AG04449 (cell line): Measurements from ENCODE around the gene NBPF4.
A peak's percentile ranks its signal among the peaks of the same experiment; 100 is the strongest.
"Not testable (repeated sequence)": the region's sequence is repeated elsewhere in the genome, so short reads cannot be mapped to it uniquely, and the experiment has no call there.

ENCODE experiments used
- CTCF ChIA-PET: fragments of 350-600 bp; formaldehyde crosslinking; extraction: SDS; loops from one replicate; lab custom pipeline; 2021; ENCODE audit warnings: antibody characterized with exemption; lab: Yijun Ruan, JAX
- POLR2A ChIA-PET: fragments of 400-600, 350-600 bp; formaldehyde crosslinking; extraction: SDS; loops from one replicate; lab custom pipeline; 2020; ENCODE audit warnings: antibody characterized with exemption, inconsistent platforms; lab: Yijun Ruan, JAX
- DNase-seq: peaks from one replicate; pipeline ENCODE4 v3.0.0-alpha.2; 2010; ENCODE audit warnings: low read depth, low spot score
- H3K4me3 ChIP-seq: 2 replicates; pipeline ENCODE4 v1.5.1; 2011; ENCODE audit warnings: low read depth, mild to moderate bottlenecking, control low read depth, low read length
- TF ChIP-seq, protein P1 (sequence below): IDR thresholded peaks from one replicate; pipeline ENCODE4 v1.5.1; 2011; ENCODE audit warnings: mild to moderate bottlenecking, moderate library complexity, low read length, control low read depth, inconsistent platforms; ENCODE audit not compliant: insufficient read depth; ENCODE audit errors: missing control alignments

The NBPF4 gene

GRCh38 chr1:108208724-108209446, 35.0 kb downstream of the NBPF4 start:
- H3K4me3 ChIP-seq = no peak overlapping the region
- ChIA-PET POLR2A (interaction anchor here (1.0 kb wide), 1 partner anchor 8 kb away, joined by 5 read pairs; the partner anchor contains the start of gene SLC25A24), CTCF (interaction anchor here (1.5 kb wide), 1 partner anchor 8 kb away, joined by 4 read pairs; the partner anchor contains the start of gene SLC25A24)
- no peak for DNase-seq
- TF ChIP-seq, protein P1, sequence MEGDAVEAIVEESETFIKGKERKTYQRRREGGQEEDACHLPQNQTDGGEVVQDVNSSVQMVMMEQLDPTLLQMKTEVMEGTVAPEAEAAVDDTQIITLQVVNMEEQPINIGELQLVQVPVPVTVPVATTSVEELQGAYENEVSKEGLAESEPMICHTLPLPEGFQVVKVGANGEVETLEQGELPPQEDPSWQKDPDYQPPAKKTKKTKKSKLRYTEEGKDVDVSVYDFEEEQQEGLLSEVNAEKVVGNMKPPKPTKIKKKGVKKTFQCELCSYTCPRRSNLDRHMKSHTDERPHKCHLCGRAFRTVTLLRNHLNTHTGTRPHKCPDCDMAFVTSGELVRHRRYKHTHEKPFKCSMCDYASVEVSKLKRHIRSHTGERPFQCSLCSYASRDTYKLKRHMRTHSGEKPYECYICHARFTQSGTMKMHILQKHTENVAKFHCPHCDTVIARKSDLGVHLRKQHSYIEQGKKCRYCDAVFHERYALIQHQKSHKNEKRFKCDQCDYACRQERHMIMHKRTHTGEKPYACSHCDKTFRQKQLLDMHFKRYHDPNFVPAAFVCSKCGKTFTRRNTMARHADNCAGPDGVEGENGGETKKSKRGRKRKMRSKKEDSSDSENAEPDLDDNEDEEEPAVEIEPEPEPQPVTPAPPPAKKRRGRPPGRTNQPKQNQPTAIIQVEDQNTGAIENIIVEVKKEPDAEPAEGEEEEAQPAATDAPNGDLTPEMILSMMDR = no peak

DNA sequence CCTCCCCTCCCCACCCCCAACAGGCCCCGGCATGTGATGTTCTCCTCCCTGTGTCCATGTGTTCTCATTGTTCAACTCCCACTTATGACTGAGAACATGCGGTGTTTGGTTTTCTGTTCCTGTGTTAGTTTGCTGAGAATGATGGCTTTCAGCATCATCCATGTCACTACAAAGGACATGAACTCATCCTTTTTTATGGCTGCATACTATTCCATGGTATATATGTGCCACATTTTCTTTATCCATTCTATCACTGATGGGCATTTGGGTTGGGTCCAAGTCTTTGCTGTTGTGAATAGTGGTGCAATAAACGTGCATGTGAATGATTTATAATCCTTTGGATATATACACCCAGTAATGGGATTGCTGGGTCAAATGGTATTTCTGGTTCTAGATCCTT, 40.3 kb downstream of the NBPF4 start:
- DNase-seq, H3K4me3 ChIP-seq, CTCF ChIA-PET, POLR2A ChIA-PET: not testable (repeated sequence)

- POLR2A ChIA-PET = no interaction called here
- no peak overlapping the region for H3K4me3 ChIP-seq
- no peak for DNase-seq
- TF ChIP-seq, protein P1 = no peak
- CTCF ChIA-PET = interaction anchor here (0.9 to 2.2 kb wide), 3 partner anchors 11 to 419 kb away, joined by 3 to 9 read pairs (median 5); no protein-coding TSS in a partner anchor
These were observed 42.2 kb downstream of the NBPF4 start for GRCh38 chr1:108201687-108202086.

- TF ChIP-seq, protein P1 = peak; percentile 27
- peak overlapping the region; percentile 96 for H3K4me3 ChIP-seq
- CTCF ChIA-PET = interaction anchor here (0.9 to 2.2 kb wide), 5 partner anchors 8 to 418 kb away, joined by 3 to 9 read pairs (median 4); no protein-coding TSS in a partner anchor
- peak; percentile 40 for DNase-seq
- POLR2A ChIA-PET = interaction anchor here (1.2 to 1.4 kb wide), 3 partner anchors 9 to 492 kb away, joined by 4 to 5 read pairs (median 5); partner anchors contain the start of gene PRPF38B
These were observed 43.2 kb downstream of the NBPF4 start for GRCh38 chr1:108200687-108201051.

- POLR2A ChIA-PET = interaction anchor here (1.2 to 1.4 kb wide), 3 partner anchors 9 to 492 kb away, joined by 4 to 5 read pairs (median 5); partner anchors contain the start of gene PRPF38B
- no peak for DNase-seq
- CTCF ChIA-PET = interaction anchor here (0.5 to 2.2 kb wide), 6 partner anchors 9 to 418 kb away, joined by 3 to 9 read pairs (median 4); no protein-coding TSS in a partner anchor
- H3K4me3 ChIP-seq = peak within 1 kb of the TSS; percentile 96
- TF ChIP-seq, protein P1 = no peak
These were observed 43.8 kb downstream of the NBPF4 start, which contains the start of gene SLC25A24 for GRCh38 chr1:108199781-108200686. Gene SLC25A24 (minus strand): TSS chr1:108200343. CDS start chr1:108200138, 205 bp downstream.

DNA sequence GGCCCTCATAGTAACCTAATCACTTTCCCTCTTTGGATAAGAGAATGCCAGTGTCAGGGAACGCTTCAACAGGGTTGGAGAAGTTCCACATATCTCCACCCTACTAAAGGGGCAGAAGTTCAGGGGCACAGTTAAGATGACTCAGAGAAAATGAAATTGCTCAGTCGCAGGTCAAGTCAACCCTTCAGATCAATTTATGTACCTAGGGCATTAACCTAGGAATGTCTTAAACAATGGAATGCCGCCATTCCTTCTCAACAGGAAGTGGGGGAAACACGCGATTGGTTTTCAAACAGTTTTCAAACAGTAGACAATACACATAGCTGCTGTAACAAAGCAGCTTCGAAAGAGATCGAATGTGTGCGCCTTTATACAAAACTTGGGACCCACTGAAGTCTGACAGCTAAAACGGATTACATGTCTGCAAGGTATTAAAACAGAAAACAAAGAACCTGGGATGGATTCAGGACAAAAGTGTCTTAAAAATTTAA, 44.6 kb downstream of the NBPF4 start:
- CTCF ChIA-PET = interaction anchor here (1.4 kb wide), 1 partner anchor 19 kb away, joined by 7 read pairs; no protein-coding TSS in a partner anchor
- H3K4me3 ChIP-seq = peak overlapping the region; percentile 96
- no peak for DNase-seq
- TF ChIP-seq, protein P1 = no peak
- POLR2A ChIA-PET = interaction anchor here (1.4 kb wide), 1 partner anchor 9 kb away, joined by 4 read pairs; no protein-coding TSS in a partner anchor
